22Rv1 (cell line): ENCODE results near the gene DHX36.

Source experiments
- CTCF ChIP-seq: fragments of 450-650 bp; IDR thresholded peaks from 2 replicates; pipeline ENCODE4 v1.5.1; 2017; ENCODE audit warnings: mild to moderate bottlenecking
- ZFX ChIP-seq: fragments of 450-650 bp; IDR thresholded peaks from 2 replicates; pipeline ENCODE4 v1.6.1; 2017; ENCODE audit warnings: antibody characterized with exemption, borderline replicate concordance

- no peak for TF ChIP-seq CTCF
- no peak for TF ChIP-seq ZFX
Measured at GRCh38 chr3:154251610-154252009, 72.7 kb downstream of the DHX36 start.
